Fibroblast of the aortic adventitia (primary cell): ENCODE results near the gene LARP1B. TPM values are rescaled to one million over a fixed set of nuclear protein-coding genes. Genes with fewer than 3 reads are reported as not detected.
"Not testable (repeated sequence)": the region's sequence is repeated elsewhere in the genome, so short reads cannot be mapped to it uniquely, and the experiment has no call there.

Experiments
- DNase-seq: peaks from one replicate; pipeline ENCODE4 v3.0.0-alpha.2; 2010; ENCODE audit warnings: low read depth
- H3K4me3 ChIP-seq: 2 replicates; pipeline ENCODE4 v1.5.1; 2011; ENCODE audit warnings: low read depth, mild to moderate bottlenecking, control low read depth, low read length, moderate library complexity
- CTCF ChIP-seq: IDR thresholded peaks from 2 replicates; pipeline ENCODE4 v1.5.1; 2011; ENCODE audit warnings: mild to moderate bottlenecking, low read length, control low read depth, inconsistent platforms; ENCODE audit not compliant: insufficient read depth
- total RNA-seq: library from RNA; depleted of rRNA; stranded (reverse); fragments of >200 nt; gene quantifications from 2 replicates; pipeline ENCODE4 v1.2.3, GENCODE V29; 2012; ENCODE audit warnings: low replicate concordance

LARP1B gene
- total RNA-seq, 1 donor, result 23.8 TPM

GRCh38 chr4:128244379-128244778 lies 183.3 kb downstream of the LARP1B start:
- H3K4me3 ChIP-seq, result no peak overlapping the region
- no peak for DNase-seq
- TF ChIP-seq CTCF, result no peak

GRCh38 chr4:128245391-128245790 lies 184.3 kb downstream of the LARP1B start:
- not testable (repeated sequence) for DNase-seq, H3K4me3 ChIP-seq

DNA sequence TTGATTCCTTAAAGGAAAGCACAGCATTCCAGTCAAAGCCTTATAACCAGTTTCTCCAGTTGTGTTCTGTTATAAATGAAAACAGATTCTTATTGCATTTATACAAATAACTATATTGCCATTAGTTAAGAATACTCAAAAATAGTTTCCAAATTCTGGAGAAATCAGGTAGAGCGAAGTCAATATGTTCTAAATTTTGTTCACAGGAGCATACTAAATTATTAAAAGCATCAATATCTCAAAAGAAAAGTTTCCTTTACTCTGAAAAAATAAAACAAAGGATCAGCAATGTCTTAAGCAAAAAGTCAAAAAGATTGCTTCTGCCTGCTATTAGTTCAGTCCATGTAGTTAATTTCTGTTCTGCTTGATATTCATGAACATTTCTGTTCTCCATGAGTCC lies 186.8 kb downstream of the LARP1B start:
- DNase-seq, result no peak
- H3K4me3 ChIP-seq, result no peak overlapping the region
- no peak for TF ChIP-seq CTCF

DNA sequence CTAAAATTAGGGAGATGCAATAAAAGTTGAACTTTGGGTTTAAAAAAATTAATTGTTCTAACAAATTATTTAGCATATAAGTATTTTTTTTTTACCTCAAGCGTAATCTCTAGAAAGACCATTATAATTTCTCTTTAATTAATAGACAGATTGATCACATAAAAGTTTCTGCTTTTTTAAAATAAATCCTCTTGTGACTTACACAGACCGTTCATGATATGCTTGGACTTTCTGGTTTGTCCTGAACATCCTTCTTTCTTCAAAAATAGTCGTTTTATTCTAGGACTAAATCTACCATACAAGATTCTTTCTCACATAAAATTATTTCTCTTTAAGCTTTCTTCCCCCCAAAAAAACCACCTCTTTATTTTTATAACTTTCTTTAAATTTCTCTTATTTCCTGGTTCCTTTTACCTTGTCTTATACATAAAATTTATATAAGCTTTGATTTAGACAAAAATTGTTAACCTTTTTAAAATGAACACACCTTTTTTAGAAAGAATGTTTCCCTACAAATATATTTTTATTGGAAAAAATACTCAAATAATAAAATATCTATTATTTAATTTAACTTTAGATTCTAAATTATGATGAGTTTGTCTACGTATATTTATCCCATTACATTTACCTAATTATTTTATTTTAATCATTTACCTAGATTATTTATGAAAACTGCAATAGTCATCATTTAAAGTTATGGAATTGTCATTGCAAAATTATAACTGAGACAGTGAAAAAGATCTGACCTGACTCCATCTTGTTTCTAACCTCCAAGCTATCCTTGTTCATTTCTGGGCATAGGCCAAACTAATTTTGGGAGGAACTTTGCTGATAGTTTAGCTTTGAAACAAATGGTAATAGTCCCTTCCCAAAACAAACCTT lies 188.9 kb downstream of the LARP1B start:
- DNase-seq, result no peak
- H3K4me3 ChIP-seq, result no peak overlapping the region
- no peak for TF ChIP-seq CTCF

- TF ChIP-seq CTCF, result no peak
- no peak for DNase-seq
- H3K4me3 ChIP-seq, result no peak overlapping the region
Measured at GRCh38 chr4:128255906-128256305, 194.8 kb downstream of the LARP1B start.

- H3K4me3 ChIP-seq, result no peak overlapping the region
- TF ChIP-seq CTCF, result no peak
- DNase-seq, result no peak
Measured at GRCh38 chr4:128256539-128256938, 195.4 kb downstream of the LARP1B start.

- not testable (repeated sequence) for DNase-seq, H3K4me3 ChIP-seq
Measured at GRCh38 chr4:128258166-128258565, 197.1 kb downstream of the LARP1B start.

DNA sequence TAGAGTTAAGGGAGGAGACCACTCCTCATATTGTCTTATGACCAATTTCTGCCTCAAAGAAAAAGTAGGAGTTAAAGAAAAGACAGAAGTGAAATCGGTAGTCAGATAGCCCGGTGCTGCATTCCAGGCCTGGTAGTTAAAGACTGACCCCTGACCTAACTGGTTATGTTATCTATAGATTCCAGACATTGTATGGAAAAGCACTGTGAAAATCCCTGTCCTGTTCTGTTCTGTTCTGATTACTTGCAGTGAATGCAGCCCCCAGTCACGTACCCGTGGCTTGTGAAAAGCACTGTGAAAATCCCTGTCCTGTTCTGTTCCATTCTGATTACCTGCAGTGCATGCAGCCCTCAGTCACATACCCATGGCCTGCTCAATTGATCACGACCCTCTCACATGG lies 198.8 kb downstream of the LARP1B start:
- H3K4me3 ChIP-seq, DNase-seq: not testable (repeated sequence)

Other genes starting within 250 kb of the LARP1B start
- 0.33 and 21.4 TPM in 2 replicates for gene PLK4, start 180.4 kb upstream of the LARP1B start, total RNA-seq
- 15.8 and 22.7 TPM in 2 replicates for gene MFSD8, start 96.1 kb upstream of the LARP1B start, total RNA-seq
- gene ABHD18, start 95.9 kb upstream of the LARP1B start, total RNA-seq, result 2.9 and 6.0 TPM in 2 replicates
- gene PGRMC2, start 226.5 kb downstream of the LARP1B start, total RNA-seq, result 18.6 and 35.0 TPM in 2 replicates